NCI-H146 treated with DMSO at 0.1 percent for 48 hours (cell line): ENCODE results near the gene PDGFC.

Source experiments
- DNase-seq: peaks from one replicate; lab custom pipeline; 2025; ENCODE audit not compliant: unreplicated experiment; lab: John Stamatoyannopoulos, UW

PDGFC gene, protein sequence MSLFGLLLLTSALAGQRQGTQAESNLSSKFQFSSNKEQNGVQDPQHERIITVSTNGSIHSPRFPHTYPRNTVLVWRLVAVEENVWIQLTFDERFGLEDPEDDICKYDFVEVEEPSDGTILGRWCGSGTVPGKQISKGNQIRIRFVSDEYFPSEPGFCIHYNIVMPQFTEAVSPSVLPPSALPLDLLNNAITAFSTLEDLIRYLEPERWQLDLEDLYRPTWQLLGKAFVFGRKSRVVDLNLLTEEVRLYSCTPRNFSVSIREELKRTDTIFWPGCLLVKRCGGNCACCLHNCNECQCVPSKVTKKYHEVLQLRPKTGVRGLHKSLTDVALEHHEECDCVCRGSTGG

DNA sequence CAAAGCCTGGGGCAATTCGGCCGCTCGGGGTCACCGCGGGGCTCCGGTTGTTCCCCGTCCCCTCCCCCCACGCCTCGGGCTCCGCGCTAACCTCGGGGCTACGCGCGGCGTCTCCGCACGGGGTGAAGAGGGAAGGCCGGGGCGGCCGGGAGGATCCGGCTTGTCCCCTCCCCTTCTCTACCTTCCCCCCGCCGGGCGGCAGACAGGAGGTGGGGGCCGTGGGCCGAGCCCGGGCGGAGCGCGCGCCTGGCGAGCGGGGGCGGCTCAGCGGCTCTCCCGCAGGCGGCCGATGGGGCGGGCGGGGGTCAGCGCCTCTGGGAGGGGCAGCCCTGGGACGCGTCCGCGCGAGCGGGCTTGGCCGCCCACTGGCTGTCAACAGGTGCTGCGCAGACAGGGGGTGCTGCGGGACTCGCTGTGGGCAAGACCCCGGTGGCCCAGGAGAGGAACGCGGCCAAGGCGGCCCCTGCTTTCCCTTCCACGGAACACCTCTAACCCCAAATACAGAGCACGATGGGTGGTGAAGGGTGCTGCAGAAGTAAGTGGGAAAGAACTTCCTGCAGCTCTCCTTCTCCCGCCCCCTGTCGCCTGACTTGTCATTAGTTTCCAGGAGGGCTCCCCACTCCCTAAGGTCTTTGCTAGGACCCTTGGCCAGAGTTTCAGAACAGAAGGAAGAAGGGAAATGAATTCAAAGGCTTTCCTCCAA, at the start of gene PDGFC:
Gene PDGFC (minus strand): TSS at position 124 of the 703 bp plus-strand sequence. CDS start 896 bp downstream, outside the sequence.
- peak; percentile 43 for DNase-seq

DNA sequence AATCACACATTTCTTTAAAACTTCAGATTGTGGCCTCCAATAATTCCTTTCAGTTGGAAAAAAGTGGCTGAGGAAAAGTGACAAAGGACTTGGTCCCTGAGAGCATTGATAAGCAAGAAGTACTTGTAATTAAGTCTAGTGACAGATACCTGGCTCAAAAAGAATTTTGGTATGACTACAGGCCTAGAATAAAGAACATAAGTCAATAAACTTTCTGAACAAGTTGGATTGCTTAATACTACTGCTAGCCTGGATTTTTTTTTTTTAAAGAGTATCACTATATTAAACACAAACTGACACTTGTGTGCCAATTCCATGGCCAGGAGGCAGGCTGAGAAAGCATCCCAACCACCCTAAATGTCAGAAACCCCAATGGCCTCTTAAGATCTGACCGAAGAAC, 49.3 kb upstream of the PDGFC start:
- DNase-seq = no peak

DNA sequence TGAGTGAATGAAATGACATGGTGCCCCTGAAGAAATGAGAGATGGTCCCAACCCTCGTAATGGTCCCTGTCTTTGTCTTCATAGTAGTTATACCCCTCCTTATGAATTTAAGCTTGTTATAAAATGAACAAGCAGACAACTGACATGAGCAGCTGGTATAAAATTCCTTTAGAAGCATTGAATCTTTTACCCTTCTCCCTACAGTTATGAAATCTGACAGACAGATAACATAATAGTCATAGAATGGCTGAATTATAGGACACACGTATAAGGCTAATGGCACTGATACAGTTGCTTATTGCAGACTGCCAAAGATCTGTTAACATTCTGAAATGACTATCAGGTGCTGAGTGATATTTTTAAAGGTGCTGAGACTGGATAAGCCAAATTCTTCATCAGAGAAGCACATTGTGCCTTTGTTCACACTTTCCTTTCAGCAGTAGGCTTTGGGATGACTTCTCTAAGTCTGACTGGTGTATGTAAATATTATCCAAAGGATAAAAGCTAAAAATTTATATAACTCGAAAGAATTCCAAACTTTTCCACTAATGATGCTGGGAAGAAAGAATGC, 47.4 kb upstream of the PDGFC start:
- DNase-seq = no peak

DNA sequence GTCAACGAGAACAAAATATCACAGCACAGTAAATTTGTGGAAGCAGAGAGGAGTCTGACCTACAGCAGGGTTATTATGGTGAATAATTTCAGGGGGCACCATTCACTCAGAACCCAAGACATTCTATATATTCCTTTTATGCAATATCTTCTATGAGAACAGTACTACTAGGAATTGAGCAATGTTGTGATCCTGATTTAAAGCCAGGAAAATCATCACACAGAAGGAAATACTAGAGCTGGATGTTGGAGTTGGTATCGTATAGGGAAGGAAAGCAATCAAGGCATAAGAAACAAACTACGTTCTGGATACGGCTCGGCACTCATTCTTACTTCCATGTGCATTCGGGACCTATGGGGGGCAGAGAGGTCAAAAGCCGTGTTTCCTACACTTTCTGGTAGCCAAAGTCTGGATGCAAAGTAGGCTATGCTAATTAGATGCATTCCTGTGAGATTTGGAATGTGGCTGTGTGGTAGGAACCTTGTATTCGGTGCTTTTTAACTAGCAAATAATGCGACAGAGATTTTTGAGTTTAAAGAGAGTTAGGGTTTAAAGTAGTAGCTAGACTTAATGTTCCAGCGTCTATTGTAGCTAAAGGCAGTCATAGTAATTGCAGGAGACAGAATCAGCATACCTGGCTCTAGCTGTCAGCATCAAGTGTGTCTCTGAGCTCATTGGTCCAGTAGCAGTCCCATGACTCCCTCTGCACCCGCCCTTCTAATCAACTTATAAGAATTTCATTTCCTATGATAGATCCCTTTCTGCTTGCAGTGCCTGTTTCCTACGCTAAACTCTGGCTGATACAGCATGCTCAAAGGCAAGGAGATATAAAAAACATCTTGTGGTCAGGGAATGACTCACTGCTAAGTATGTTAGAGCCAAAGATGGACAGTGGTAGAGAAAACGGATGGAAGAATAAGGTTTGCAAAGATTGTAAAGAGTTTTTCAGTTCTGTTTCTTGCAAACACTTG, 43.3 kb upstream of the PDGFC start:
- DNase-seq = no peak

DNA sequence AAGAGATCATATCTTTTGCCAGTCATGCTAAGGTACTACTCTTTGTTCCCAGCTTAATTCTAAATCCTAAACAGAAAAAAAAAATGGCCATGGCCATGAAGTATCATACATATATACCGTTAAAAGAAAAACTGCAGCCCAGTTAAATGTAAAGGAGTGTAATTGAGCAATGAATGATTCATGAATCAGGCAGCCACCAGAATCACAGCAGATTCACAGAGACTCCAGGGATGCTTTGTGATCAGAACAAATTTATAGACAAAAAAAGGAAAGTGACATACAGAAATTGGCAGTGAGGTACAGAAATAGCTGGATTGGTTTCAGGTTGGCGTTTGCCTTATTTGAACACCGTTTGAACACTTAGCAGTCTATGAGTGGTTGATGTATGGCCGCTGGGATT, 42.1 kb upstream of the PDGFC start:
- DNase-seq = no peak

- no peak for DNase-seq
Measured at GRCh38 chr4:157012781-157013180, 41.2 kb upstream of the PDGFC start.

- DNase-seq = peak; percentile 4
Measured at GRCh38 chr4:157012296-157012695, 40.7 kb upstream of the PDGFC start.

DNA sequence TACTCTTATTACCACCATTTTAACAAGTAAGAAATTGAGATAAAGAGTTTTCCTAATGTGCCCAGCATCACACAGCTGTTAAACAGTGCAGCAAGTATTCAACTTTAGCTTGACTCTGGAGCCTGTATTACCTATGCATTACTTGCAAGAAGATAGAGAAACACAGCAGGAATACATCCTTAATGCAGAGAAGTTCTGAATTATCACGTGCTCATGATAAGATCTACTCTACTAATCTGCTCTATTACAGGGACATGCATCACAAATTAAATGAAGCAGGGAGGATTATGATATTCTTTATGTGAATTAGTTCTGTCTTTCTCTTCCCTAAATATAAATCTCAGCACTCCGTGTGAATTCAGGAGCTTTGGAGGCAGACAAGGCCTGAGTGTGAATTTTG, 39.0 kb upstream of the PDGFC start:
- no peak for DNase-seq

DNA sequence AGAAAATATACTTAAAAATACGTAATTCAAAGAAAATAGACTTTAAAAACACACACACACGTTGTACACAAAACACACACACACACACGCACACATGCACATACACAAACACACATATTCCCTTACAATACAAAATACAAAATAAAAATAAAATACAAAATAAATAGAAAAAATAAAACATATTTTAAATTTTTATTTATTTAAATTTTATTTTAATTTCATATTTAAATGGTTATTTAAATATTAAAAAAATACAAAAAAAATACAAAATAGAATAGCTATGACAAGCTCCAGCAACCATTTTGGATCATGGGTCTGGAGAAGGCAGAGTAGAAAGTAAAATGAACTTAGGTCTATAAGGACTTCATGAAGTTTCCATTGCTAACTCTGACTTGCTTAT, 34.2 kb upstream of the PDGFC start:
- no peak for DNase-seq

DNA sequence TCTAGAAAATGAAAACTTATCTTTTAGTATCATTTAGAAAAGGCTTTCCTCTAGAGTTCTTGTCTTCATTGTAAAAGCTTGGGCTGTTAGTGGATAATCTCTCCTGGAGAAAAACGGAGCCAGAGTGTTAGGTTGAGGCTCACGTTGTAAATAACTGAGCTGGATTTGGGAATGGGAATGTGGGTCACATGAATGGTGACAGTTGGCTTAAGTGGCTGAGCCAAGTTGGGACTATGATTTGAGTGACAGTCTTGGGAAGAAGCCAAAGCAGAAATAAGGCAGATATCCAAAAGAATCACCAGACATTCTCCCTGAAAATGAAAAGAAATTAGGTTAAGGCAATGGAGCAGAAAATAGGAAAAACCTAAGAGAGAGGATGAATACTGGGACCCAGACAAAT, 33.6 kb upstream of the PDGFC start:
- no peak for DNase-seq

GRCh38 chr4:157004279-157005161, 32.9 kb upstream of the PDGFC start:
- no peak for DNase-seq

DNA sequence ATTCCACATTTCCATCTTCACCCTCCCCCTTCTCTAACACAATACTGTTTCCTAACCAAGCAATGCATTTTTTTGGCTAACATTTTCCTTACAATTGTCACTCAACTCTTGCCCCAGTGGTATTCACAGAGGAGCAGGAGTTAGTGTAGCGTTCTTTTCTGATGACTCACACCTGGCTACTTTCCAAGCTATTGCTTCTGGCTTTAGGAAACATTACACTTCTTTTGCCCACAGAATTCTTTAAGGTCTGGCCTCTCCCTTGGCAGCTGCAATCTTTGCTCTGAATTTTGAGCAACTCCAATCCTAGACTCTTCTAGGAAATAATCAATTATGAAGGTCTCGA, 27.5 kb upstream of the PDGFC start:
- DNase-seq = no peak

GRCh38 chr4:156998500-156999174, 27.0 kb upstream of the PDGFC start:
- DNase-seq = no peak

DNA sequence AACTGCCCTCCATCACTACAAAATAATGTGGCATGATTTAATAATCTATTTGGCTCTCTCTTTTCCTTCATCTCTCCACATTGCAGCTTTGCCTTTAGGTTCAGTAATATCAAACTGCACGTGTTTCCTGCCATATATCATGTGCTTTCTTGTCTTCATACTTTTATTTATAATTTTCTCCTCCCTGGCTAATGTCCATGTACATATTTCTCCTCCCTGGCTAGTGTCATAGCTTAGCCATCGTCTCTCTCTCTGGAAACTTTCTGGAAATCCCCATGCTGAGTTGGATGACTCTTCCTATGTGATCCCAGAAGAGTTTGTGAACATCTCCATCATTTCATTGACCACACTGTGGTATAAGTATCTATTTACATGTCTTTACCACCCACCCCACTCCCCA, 21.3 kb upstream of the PDGFC start:
- DNase-seq = no peak

- DNase-seq = no peak
Measured at GRCh38 chr4:156991161-156991560, 19.6 kb upstream of the PDGFC start.

DNA sequence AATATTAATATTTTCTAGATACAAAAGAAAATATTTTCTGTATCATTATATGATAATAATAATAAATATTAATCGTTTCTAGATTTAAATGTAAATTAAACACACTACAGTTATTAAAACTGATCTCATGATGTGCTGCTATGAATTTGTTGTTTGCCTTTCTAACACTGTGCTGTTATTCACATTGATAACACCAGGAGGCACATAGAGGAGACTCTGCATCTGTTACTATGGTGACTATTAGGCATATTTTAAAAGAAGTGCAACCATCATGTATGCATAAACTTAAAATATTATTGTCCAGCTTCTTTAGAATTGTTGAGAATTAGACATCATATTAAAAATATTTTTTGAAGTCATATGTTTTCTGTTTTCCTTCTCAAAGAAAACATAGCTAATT, 11.8 kb upstream of the PDGFC start:
- peak; percentile 2 for DNase-seq

DNA sequence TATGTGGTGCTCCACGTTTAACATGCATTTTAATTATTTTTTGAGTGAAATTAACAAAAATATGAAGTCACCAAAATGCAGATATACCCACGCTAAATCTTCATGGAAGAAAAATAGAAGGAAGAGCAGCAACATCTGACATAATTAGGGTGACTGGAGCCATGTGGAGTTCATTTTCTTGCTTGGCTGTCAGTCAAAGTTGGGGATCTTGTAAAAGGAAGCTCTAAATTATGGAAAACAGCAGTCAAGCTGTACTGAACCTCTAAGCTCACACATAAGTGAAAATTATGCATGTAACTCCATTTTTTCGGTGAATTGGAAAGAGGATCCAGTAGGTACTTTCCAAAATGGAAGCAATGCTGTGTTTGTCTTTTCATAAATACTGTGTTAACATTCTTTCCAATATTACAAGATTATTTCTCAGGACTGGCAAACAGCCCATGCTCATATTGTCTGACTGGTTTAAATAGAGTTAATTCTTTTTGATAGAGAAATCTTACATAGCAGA, 9.7 kb upstream of the PDGFC start:
- DNase-seq = no peak

DNA sequence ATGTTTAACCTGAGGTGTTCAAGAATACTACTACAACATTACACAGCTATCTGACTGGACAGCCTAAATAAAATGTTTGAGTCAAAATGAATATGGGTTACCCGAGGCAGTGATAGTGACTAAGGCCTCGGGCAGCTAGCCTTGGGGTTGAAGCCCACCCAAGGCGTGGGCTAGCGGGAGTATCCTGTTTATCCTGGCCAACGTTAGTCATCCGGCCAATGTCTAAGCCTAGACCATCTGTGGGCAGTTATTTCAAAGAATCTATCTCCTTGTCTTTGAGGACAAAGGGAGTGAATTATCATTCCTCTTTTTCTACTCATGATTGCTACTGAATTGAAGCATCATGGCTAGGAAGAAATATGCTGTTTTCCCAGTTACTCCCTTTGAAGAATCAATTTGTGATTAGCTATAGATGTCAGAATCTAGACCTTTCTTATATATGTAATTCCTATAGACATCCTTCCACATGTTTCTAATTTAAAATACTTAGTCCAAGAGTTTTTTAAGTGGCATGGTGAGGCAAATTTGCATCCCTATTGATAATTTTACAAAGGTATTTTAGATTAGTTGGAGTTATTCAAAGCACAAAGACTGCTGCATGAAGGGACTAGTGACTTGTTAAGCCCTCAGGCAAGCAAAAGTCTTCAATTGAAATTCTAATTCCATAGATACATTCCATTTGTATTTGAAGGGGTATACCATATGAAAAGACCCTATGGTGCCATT, 6.0 kb upstream of the PDGFC start:
- DNase-seq = no peak

DNA sequence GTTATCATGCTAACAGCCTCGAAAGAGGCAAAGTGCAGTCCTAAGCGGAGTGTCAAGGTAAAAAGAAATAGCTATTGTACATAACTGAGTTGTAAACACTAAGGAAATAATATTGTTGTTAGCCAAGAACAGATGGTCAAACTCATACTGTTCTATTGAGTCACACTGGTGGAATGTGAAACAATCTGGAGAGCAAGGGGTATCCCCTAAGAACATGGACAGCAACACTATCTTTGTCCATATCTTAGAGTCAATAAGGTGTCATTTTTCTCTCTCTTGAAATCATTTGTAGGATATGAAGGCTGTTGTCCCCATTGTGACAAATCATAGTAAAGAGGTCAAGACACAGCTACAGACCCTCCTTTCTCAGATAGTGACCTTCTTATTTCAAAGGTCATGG, 4.5 kb upstream of the PDGFC start:
- DNase-seq = no peak
